NCI-H460 (cell line): ENCODE data around the gene MYLK4. TPM values are rescaled to one million over a fixed set of nuclear protein-coding genes. Genes with fewer than 3 reads are reported as not detected.

Source experiments
- DNase-seq: peaks from one replicate; pipeline ENCODE4 v3.0.0-alpha.2; 2016; ENCODE audit warnings: low read depth; ENCODE audit errors: extremely low read depth
- total RNA-seq: library from RNA; depleted of rRNA; stranded (reverse); fragments of >200 nt; shearing (Covaris generic); gene quantifications from 2 replicates; pipeline ENCODE4 v1.2.3, GENCODE V29; 2014

MYLK4 gene
- total RNA-seq, 1 experiment from 2014 or later, result 0.27 TPM

DNA sequence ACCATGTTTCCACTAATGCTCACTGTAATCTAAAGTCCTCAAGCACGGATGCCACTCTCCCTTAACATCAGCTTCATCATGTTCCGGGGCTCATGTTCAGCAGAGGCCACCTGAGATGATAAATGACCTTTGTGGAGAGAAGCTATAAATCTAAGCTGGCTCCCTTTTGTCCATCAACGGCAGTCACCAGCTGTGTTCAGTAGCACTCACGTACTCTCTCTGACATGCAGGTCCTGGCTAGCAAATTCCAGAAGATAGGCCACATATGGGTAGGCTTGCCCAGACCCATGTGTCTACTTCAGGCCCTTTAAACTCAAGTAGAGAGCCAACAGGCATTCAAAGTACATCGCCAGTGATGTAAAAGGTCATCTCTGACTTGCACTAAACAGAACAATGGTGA is 38.6 kb downstream of the MYLK4 start:
- DNase-seq, result no peak

- no peak for DNase-seq
Observed at GRCh38 chr6:2710412-2710811, 40.3 kb downstream of the MYLK4 start.

- no peak for DNase-seq
Observed at GRCh38 chr6:2708456-2708855, 42.3 kb downstream of the MYLK4 start.

DNA sequence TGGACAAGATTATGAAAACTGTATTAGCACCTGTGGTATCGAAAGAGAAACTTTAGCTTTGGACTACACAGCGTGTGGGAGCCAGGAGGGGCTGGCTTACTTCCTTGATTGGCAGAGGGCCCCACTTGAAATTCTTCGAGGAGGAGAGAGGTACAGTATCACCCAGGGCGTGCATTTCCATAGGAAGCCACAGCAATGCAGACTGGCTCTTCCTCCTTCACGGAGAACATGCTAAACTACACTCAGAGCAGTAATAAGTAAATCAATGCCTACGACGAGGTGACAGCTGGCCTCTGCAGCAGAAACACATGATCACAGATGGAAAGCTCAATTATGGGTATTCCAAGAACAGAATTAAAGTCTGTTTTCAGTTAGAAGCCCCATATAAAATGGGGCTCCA is 44.2 kb downstream of the MYLK4 start:
- DNase-seq, result no peak

- no peak for DNase-seq
Observed at GRCh38 chr6:2705256-2705655, 45.5 kb downstream of the MYLK4 start.

DNA sequence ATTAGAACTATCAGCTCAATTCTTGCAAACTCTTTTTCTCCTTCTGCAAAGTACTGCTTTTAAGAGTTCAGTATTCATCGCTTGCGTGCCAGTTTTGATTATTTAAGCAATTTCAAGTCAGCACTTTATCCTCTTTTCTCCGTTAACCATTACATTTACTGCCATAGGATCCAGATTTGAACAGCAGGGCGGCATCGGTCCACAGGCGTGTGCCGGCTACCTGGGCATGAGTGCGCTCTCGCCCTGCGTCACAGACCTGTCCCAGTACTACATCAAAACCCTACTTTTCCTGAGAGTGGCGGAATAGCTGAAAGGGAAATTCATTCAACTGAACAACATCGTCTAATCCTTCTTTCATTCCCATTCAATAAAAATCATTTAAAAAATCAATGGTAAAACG is 53.4 kb downstream of the MYLK4 start:
- DNase-seq, result no peak

DNA sequence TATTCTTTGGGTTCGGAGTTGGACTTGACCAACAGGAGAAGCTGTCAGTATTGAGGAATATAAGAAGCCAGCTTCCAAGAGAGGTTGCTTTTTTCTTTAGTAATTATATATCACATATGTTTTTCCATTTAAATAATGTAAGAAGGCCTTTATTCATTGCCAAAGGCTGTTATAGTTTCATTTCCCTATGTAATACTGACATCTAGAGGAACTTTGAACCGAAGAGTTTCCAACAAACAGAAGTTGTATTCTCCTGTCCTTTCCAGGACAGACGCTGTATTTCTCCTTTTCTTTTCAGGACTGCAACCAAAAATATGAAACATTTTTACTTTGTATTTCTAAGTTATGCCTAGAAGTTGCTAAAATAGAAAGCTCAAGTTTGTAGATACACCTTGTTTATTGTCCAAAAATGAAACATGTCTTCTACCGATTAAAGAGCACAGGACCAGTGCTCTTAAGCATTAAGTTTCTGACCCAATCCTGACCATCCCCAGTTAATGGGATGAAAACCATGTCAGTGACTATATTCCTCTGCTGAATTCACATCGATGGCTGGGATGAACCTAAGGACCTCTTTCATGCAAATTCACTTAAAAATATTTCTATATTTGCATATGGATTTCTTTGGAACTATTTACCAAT is 55.1 kb downstream of the MYLK4 start:
- DNase-seq, result peak; percentile 42

GRCh38 chr6:2693231-2693630 is 57.5 kb downstream of the MYLK4 start:
- DNase-seq, result no peak

- no peak for DNase-seq
Observed at GRCh38 chr6:2688401-2689064, 62.2 kb downstream of the MYLK4 start.

DNA sequence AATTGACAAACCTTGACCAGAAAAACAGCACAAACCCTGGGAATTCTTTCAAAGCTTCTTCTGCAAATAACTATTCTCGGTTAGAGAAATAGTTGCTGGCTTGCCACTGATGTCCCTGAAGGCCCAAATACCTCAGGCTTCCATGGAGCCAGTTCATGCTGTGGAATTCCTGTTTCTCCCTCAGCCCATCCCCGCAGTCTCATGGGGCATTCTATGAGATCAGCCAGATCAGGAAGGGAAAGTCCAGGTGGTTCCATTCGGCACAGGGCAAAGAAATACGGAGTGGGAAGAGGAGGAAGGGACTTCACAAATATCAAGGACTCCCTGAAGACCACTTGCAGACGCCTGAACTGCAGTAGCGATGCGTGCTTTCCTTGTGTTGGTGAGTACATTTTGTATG is 63.3 kb downstream of the MYLK4 start:
- no peak for DNase-seq

DNA sequence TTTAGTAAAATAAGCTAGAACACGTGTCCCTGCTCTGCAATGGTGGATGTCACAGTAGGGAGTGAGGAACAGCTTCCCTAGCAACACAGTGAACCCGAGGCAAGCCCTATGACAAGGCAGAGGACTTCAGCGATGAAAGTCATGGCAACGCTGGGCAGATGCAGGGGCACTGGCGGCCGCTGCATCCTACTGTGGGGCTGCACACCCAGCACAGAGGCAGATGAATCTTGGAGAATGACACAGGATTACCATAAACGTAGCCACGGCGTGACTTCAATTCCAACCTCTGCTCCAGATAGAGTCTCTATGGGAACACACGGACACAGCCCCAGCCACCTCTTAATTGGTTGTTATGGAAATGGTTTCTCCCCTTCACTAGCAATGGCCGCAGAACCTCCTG is 64.2 kb downstream of the MYLK4 start:
- DNase-seq, result no peak

GRCh38 chr6:2684766-2685754 is 65.7 kb downstream of the MYLK4 start:
- DNase-seq, result no peak

GRCh38 chr6:2684103-2684749 is 66.5 kb downstream of the MYLK4 start:
- peak; percentile 76 for DNase-seq

GRCh38 chr6:2680264-2680922 is 70.3 kb downstream of the MYLK4 start:
- DNase-seq, result no peak

DNA sequence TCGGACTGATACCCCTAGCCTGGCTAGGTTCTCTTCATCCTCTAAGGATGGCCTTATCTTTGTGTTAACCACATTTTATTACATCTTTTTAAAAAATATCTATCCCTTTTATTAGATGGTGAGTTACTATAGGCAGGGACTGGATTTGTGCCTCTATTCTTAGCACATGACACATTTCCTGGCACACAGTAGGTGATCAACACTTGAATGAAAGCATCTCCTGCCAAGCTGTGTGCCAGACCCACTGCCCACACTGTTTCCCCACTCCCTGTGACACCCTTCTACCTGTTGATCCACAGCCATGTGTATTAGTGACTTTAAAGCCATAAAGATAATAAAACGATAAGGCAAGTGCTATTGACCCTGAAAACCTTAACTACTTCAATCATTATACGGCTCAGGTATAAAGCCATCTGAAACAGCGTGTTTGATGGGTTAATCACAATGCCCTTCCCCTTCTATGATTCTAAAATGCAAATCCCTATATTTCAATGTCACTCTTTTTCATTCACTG is 73.6 kb downstream of the MYLK4 start:
- no peak for DNase-seq

- DNase-seq, result no peak
Observed at GRCh38 chr6:2676048-2676447, 74.7 kb downstream of the MYLK4 start.

- DNase-seq, result no peak
Observed at GRCh38 chr6:2674857-2675256, 75.9 kb downstream of the MYLK4 start.

- DNase-seq, result no peak
Observed at GRCh38 chr6:2669067-2669700, 81.5 kb downstream of the MYLK4 start.

DNA sequence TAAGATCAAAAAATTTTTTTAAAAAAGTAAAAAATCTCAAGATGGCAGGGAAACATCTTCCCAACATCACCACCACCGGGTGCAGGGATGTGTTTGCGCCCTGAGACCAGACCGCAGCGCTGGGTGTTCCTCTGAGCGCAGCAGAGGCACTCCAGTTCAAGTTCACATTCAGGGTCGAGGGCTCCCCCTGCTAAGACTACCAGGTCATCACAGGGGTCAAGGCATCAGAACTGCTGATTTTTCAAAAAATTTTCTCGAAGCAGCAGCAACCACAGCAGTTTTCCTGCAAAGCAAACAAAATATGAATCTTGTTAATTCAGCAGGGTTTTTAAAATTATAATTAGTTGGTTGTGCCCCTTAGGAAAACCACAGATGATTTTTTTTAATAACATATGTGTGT is 83.1 kb downstream of the MYLK4 start:
- DNase-seq, result no peak
